Measurements from ENCODE around the gene ZNF555.
"Not testable (repeated sequence)": the region's sequence is repeated elsewhere in the genome, so short reads cannot be mapped to it uniquely, and the experiment has no call there.

ZNF555 gene

DNA sequence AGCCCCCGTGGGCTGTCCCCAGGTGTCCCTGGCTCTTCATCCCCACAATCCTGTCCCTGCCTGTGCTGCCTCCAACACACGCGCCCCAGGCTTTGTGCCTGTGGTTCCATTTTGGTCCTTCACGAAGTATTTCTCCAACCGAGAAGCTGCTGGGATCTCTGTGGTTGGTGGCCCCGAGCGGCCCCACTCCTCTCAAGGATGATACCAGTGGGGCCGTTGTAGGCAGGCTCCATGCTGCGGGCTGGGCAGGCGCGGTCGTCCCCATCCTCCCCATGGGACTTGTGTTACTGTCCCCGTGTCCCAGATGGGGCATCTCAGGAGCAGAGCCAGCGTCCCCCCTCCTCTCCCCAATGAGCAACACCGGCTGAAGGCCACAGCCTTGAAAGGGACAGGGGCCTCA, 25.4 kb upstream of the ZNF555 start:
- Histone ChIP-seq H3K36me3 (ENCODE audit: insufficient read depth, low read length) (peaks cover 37% of the 10 kb centered on the region), H3K4me2 (ENCODE audit: insufficient read depth, low read length) (no peak overlapping the region), H3K9me3 (ENCODE audit: insufficient read depth, low read length, severe bottlenecking) (no peaks in the 10 kb centered on the region), H3K4me1 (ENCODE audit: insufficient read depth, low read length) (peaks cover 14% of the 10 kb centered on the region), H3K27ac (ENCODE audit: low read length) (no peak overlapping the region), H3K79me2 (ENCODE audit: insufficient read depth, low read length) (peaks cover 6% of the 10 kb centered on the region), H3K4me3 (ENCODE audit: low read depth in 1 of 2, low read length in 2 of 2) (no peak overlapping the region), H3K9ac (ENCODE audit: low read depth, low read length) (no peak overlapping the region), H2AFZ (ENCODE audit: low read depth, low read length) (no peak overlapping the region), H3K27me3 (ENCODE audit: insufficient read depth, low read length, poor library complexity) (no peaks in the 10 kb centered on the region), H4K20me1 (ENCODE audit: insufficient read depth, low read length) (no peaks in the 10 kb centered on the region)
- ATAC-seq (ENCODE audit: insufficient read depth, low read depth) = no peak
- no peak for TF ChIP-seq EZH2 (IDR thresholded peaks at IDR 0.05; ENCODE audit: borderline replicate concordance, low read depth, low read length, severe bottlenecking)
- TF ChIP-seq, protein P1, sequence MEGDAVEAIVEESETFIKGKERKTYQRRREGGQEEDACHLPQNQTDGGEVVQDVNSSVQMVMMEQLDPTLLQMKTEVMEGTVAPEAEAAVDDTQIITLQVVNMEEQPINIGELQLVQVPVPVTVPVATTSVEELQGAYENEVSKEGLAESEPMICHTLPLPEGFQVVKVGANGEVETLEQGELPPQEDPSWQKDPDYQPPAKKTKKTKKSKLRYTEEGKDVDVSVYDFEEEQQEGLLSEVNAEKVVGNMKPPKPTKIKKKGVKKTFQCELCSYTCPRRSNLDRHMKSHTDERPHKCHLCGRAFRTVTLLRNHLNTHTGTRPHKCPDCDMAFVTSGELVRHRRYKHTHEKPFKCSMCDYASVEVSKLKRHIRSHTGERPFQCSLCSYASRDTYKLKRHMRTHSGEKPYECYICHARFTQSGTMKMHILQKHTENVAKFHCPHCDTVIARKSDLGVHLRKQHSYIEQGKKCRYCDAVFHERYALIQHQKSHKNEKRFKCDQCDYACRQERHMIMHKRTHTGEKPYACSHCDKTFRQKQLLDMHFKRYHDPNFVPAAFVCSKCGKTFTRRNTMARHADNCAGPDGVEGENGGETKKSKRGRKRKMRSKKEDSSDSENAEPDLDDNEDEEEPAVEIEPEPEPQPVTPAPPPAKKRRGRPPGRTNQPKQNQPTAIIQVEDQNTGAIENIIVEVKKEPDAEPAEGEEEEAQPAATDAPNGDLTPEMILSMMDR (IDR thresholded peaks at IDR 0.05; ENCODE audit: borderline replicate concordance, extremely low read depth, low read length, poor library complexity, severe bottlenecking) = no peak
- no peak for DNase-seq

DNA sequence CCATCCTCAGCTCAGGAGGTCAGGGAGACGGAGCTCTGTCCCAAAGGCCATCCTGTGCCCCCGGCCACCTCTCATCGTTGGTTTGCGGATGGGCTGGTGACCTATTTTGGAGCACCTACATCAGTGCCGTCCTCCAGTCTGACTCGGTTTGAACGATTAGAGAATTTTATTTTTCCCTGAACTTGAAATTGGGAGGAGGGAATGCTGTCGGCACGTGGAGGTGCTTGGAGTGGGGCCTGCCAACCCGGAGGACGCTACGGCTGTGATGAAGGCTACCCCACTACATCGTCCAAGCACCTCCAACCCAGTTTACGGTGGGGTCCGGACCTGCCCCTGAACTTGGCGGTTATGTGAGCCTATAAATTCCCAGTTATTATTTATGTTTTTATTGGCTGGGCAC, 24.6 kb upstream of the ZNF555 start:
- H3K27me3 ChIP-seq (ENCODE audit: insufficient read depth, low read length, poor library complexity) = no peaks in the 10 kb centered on the region
- TF ChIP-seq, protein P1 (IDR thresholded peaks at IDR 0.05; ENCODE audit: borderline replicate concordance, extremely low read depth, low read length, poor library complexity, severe bottlenecking) = no peak
- no peak for TF ChIP-seq EZH2 (IDR thresholded peaks at IDR 0.05; ENCODE audit: borderline replicate concordance, low read depth, low read length, severe bottlenecking)
- H3K4me3 ChIP-seq (ENCODE audit: low read depth in 1 of 2, low read length in 2 of 2) = no peak overlapping the region
- no peak overlapping the region for H2AFZ ChIP-seq (ENCODE audit: low read depth, low read length)
- H3K4me2 ChIP-seq (ENCODE audit: insufficient read depth, low read length) = no peak overlapping the region
- H3K79me2 ChIP-seq (ENCODE audit: insufficient read depth, low read length) = peaks cover 6% of the 10 kb centered on the region
- no peak for DNase-seq
- H3K36me3 ChIP-seq (ENCODE audit: insufficient read depth, low read length) = peaks cover 30% of the 10 kb centered on the region
- ATAC-seq (ENCODE audit: insufficient read depth, low read depth) = no peak
- H3K4me1 ChIP-seq (ENCODE audit: insufficient read depth, low read length) = peaks cover 19% of the 10 kb centered on the region
- no peak overlapping the region for H3K9ac ChIP-seq (ENCODE audit: low read depth, low read length)
- no peaks in the 10 kb centered on the region for H3K9me3 ChIP-seq (ENCODE audit: insufficient read depth, low read length, severe bottlenecking)
- no peaks in the 10 kb centered on the region for H4K20me1 ChIP-seq (ENCODE audit: insufficient read depth, low read length)
- H3K27ac ChIP-seq (ENCODE audit: low read length) = no peak overlapping the region

DNA sequence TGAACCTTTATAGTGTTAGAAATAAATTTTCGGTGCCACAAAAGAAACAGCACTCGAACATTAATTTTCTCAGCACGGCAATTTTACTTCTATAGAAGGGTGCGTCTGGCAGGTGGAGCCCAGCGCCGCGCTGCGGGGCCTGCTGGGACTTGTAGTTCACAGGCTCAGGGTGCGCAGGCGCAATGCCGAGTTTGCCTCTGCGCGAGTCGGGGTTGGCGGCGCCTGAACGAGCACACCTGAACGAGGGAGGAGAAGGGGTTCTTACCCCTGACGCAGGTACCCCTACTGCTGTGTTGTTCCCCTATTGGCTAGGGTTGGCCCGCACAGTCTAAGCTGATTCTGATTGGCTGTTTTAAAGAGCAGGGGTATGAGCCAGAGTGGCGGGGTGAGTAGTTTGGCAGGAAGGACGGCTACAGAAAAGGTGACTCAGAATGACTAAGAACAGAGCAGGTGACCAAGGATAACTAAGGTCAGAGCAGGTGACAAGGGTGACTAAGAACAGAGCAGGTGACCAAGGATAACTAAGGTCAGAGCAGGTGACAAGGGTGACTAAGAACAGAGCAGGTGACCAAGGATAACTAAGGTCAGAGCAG, 23.9 kb upstream of the ZNF555 start:
- not testable (repeated sequence) for H3K9me3 ChIP-seq (ENCODE audit: insufficient read depth, low read length, severe bottlenecking); H3K79me2 ChIP-seq (ENCODE audit: insufficient read depth, low read length); DNase-seq; H3K4me3 ChIP-seq (ENCODE audit: low read depth in 1 of 2, low read length in 2 of 2); H4K20me1 ChIP-seq (ENCODE audit: insufficient read depth, low read length); H2AFZ ChIP-seq (ENCODE audit: low read depth, low read length); H3K4me2 ChIP-seq (ENCODE audit: insufficient read depth, low read length); H3K27me3 ChIP-seq (ENCODE audit: insufficient read depth, low read length, poor library complexity); ATAC-seq (ENCODE audit: insufficient read depth, low read depth); H3K27ac ChIP-seq (ENCODE audit: low read length); H3K9ac ChIP-seq (ENCODE audit: low read depth, low read length)
- Histone ChIP-seq H3K36me3 (ENCODE audit: insufficient read depth, low read length) (peaks cover 23% of the 10 kb centered on the region), H3K4me1 (ENCODE audit: insufficient read depth, low read length) (peaks cover 19% of the 10 kb centered on the region)

DNA sequence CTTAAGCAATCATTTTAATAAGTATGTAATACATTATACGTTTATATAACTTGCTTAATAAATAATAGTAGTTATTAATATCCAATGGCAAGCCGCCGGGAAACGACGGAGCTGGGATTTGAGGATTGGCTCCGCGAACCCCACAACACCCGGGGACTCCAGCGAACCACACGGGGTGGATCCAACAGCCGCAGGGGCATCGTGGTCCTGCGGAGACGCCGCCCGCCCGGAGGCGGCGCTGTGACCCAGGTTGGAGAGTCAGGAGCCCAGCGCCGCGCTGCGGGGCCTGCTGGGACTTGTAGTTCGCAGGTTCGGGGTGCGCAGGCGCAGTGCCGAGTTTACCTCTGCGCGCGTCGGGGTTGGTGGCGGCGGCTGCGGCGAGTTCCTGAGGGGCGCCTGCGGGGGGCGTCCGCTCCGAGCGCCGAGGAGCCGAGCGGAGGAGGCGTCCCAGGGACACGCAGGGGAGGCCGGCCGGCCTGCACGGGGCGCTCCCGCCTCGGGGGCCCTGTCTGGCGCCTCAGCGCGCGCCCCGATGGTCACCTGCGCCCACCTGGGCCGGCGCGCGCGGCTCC, 21.6 kb upstream of the ZNF555 start, which contains the start of gene ZNF554:
Gene ZNF554 (plus strand): TSS at position 329 of the 572 bp plus-strand sequence. CDS start 204 bp downstream, at position 533.
- H3K27ac ChIP-seq (ENCODE audit: low read length) = peak within 1 kb of the TSS; percentile 54

More for the DNA sequence above, 21.6 kb upstream of the ZNF555 start, which contains the start of gene ZNF554:
- H3K27me3 ChIP-seq (ENCODE audit: insufficient read depth, low read length, poor library complexity) = no peaks in the 10 kb centered on the region
- DNase-seq = peak; percentile 97
- peak within 1 kb of the TSS; percentile 77 for H3K9ac ChIP-seq (ENCODE audit: low read depth, low read length)
- peak within 1 kb of the TSS; percentile 79 for H2AFZ ChIP-seq (ENCODE audit: low read depth, low read length)
- H3K4me3 ChIP-seq (ENCODE audit: low read depth in 1 of 2, low read length in 2 of 2) = peak within 1 kb of the TSS; percentile 68 to 70; a peak in 3 of 4 replicates
- peak; percentile 96 for ATAC-seq (ENCODE audit: insufficient read depth, low read depth)
- no peaks in the 10 kb centered on the region for H3K9me3 ChIP-seq (ENCODE audit: insufficient read depth, low read length, severe bottlenecking)
- H3K4me2 ChIP-seq (ENCODE audit: insufficient read depth, low read length) = peak within 1 kb of the TSS; percentile 76
- H4K20me1 ChIP-seq (ENCODE audit: insufficient read depth, low read length) = no peaks in the 10 kb centered on the region
- peaks cover 11% of the 10 kb centered on the region for H3K36me3 ChIP-seq (ENCODE audit: insufficient read depth, low read length)
- H3K4me1 ChIP-seq (ENCODE audit: insufficient read depth, low read length) = peaks cover 19% of the 10 kb centered on the region
- TF ChIP-seq EZH2 (IDR thresholded peaks at IDR 0.05; ENCODE audit: borderline replicate concordance, low read depth, low read length, severe bottlenecking) = no peak
- TF ChIP-seq, protein P1 (IDR thresholded peaks at IDR 0.05; ENCODE audit: borderline replicate concordance, extremely low read depth, low read length, poor library complexity, severe bottlenecking) = peak; percentile 95
- peaks cover 6% of the 10 kb centered on the region for H3K79me2 ChIP-seq (ENCODE audit: insufficient read depth, low read length)

Measured in DND-41 (cell line).